MM.1S (cell line): ENCODE results near the gene SERPINB6.

ENCODE experiments used
- EZH2 ChIP-seq: fragments of 300-600 bp; sonication (generic); optimal IDR thresholded peaks from 2 replicates; pipeline ENCODE3; 2017; ENCODE audit warnings: low read depth, mild to moderate bottlenecking, antibody characterized with exemption, low read length, mixed read lengths
- TF ChIP-seq, protein P1 (sequence below): fragments of 300-600 bp; sonication (generic); IDR thresholded peaks from 2 replicates; pipeline ENCODE4 v1.5.1; 2016; ENCODE audit warnings: antibody characterized with exemption, low read length, mixed read lengths

DNA sequence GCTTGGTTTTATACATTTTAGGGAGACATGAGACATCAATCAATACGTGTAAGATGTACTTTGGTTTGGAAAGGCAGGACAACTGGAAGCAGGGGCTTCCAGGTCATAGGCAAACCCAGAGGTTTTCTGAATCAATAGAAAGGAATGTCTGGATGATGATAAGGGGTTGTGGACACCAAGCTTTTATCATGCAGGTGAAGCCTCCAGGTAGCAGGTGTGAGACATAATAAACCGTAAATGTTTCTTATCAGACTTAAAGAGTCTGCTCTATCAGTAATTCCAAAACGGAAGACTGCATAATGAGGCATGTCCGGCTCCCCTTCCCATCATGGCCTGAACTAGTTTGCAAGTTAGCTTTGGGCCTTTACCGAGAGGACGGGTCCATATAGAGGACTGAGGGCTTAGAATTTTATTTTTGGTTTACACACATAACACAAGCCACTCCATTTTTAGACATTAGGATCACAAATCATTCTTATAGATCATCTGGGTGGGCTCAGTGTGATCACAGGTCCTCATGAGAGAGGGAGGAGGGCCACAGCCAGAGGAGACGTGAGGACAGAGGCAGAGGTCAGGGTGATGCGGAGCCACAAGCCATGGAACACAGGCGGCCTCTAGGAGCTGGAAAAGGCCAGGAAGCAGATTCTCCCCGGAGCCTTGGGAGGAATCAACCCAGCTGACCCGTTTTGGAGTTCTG, 57.6 kb downstream of the SERPINB6 start:
- TF ChIP-seq, protein P1, sequence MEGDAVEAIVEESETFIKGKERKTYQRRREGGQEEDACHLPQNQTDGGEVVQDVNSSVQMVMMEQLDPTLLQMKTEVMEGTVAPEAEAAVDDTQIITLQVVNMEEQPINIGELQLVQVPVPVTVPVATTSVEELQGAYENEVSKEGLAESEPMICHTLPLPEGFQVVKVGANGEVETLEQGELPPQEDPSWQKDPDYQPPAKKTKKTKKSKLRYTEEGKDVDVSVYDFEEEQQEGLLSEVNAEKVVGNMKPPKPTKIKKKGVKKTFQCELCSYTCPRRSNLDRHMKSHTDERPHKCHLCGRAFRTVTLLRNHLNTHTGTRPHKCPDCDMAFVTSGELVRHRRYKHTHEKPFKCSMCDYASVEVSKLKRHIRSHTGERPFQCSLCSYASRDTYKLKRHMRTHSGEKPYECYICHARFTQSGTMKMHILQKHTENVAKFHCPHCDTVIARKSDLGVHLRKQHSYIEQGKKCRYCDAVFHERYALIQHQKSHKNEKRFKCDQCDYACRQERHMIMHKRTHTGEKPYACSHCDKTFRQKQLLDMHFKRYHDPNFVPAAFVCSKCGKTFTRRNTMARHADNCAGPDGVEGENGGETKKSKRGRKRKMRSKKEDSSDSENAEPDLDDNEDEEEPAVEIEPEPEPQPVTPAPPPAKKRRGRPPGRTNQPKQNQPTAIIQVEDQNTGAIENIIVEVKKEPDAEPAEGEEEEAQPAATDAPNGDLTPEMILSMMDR: no peak
- no peak for TF ChIP-seq EZH2
